KG1 (cell line): ENCODE results near the gene RABGGTA.
"Not testable (repeated sequence)": the region's sequence is repeated elsewhere in the genome, so short reads cannot be mapped to it uniquely, and the experiment has no call there.

Experiments
- DNase-seq: peaks from one replicate; lab custom pipeline; 2025; lab: John Stamatoyannopoulos, UW

RABGGTA gene

GRCh38 chr14:24240110-24240918 lies 31.1 kb downstream of the RABGGTA start:
- DNase-seq: no peak

GRCh38 chr14:24238527-24239037 lies 32.8 kb downstream of the RABGGTA start:
- DNase-seq: no peak

GRCh38 chr14:24238123-24238522 lies 33.3 kb downstream of the RABGGTA start:
- no peak for DNase-seq

GRCh38 chr14:24237463-24237955 lies 33.9 kb downstream of the RABGGTA start:
- DNase-seq: no peak

GRCh38 chr14:24236689-24237462 lies 34.5 kb downstream of the RABGGTA start:
- DNase-seq: no peak

- DNase-seq: no peak
Measured at GRCh38 chr14:24235804-24236688, 35.4 kb downstream of the RABGGTA start.

GRCh38 chr14:24234095-24235005 lies 37.0 kb downstream of the RABGGTA start:
- no peak for DNase-seq

- DNase-seq: no peak
Measured at GRCh38 chr14:24233538-24233866, 37.9 kb downstream of the RABGGTA start.

- no peak for DNase-seq
Measured at GRCh38 chr14:24232645-24233537, 38.5 kb downstream of the RABGGTA start, which contains the start of gene GMPR2. Gene GMPR2 (plus strand): TSS chr14:24232929. CDS start chr14:24233254, 325 bp downstream.

GRCh38 chr14:24232121-24232644 lies 39.2 kb downstream of the RABGGTA start, which contains the start of gene NEDD8:
Gene NEDD8 (minus strand): TSS chr14:24232367. CDS start chr14:24232267, 100 bp downstream.
- DNase-seq: peak; percentile 92

- no peak for DNase-seq
Measured at GRCh38 chr14:24231263-24232120, 39.9 kb downstream of the RABGGTA start.

GRCh38 chr14:24228902-24229301 lies 42.5 kb downstream of the RABGGTA start:
- no peak for DNase-seq

- no peak for DNase-seq
Measured at GRCh38 chr14:24226473-24226872, 44.9 kb downstream of the RABGGTA start.

GRCh38 chr14:24224618-24225071 lies 46.8 kb downstream of the RABGGTA start:
- no peak for DNase-seq

GRCh38 chr14:24222987-24223386 lies 48.4 kb downstream of the RABGGTA start:
- not testable (repeated sequence) for DNase-seq

GRCh38 chr14:24219521-24219920 lies 51.9 kb downstream of the RABGGTA start:
- no peak for DNase-seq

- DNase-seq: no peak
Measured at GRCh38 chr14:24219080-24219479, 52.3 kb downstream of the RABGGTA start.

GRCh38 chr14:24216876-24217275 lies 54.5 kb downstream of the RABGGTA start:
- DNase-seq: not testable (repeated sequence)
